GM21529 (cell line): Measurements from ENCODE around the gene MS4A15.

Experiments used
- ATAC-seq: cut with Tn5 transposase; IDR thresholded peaks from one replicate; pipeline ENCODE4 v1.9.1; 2021; ENCODE audit not compliant: unreplicated experiment

Gene MS4A15

DNA sequence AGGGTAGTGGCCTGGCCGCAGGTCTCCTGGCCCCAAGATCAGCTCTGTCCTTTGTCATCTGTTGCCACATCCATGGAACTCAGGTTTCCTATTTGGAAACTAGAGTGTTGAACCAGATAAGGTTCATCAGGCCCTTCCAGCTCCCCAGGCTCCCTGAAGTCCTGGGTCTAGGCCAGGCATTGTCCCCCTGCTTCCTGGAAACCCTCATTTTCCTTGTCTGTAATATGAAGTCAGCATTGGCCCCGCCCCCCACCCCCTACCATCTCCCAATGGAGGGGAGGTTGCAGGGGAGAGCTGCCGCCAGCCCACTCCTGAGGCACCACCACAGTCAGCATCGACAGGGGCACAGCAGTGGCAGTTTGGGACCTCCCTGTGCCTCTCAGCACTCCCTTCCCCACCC lies 19.5 kb downstream of the MS4A15 start:
- ATAC-seq, result no peak

DNA sequence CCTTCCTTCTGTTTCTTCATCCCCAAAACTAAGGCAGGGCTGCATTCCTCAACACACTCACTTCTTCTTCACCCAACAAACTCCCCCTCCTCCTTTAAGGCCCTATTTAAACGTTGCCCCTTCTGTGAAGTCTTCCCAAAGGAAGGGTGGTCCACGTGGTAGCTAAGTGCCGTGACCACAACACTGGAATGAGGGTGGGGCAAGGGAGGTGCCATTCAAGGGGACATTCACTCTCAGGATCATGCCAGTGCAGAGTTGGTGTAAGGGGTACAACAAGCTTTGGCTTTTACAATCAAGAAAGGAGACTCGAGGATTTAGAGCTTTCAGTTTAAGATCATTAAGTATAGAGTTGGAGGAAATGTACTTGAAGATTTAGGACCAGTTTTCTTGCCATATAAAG lies 20.4 kb downstream of the MS4A15 start:
- ATAC-seq, result no peak

DNA sequence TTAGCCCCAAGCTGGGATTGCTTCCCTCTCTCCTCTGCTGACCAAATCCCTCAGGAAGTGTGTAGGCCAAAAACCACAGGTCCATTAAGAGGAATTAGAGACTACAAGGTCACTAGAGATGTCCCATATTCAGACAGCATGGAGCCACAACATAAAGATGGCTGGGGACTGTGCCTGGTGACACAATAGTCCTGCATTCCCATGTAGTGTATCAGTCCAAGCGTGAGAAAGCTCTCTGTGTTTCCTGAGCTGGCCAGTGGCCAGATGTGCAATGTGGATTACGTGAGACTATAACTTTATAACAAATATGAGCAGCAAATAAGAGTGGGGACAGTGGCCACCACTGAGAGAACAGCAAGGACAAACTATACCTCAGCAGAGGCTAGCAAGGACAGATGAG lies 20.9 kb downstream of the MS4A15 start:
- ATAC-seq, result no peak

DNA sequence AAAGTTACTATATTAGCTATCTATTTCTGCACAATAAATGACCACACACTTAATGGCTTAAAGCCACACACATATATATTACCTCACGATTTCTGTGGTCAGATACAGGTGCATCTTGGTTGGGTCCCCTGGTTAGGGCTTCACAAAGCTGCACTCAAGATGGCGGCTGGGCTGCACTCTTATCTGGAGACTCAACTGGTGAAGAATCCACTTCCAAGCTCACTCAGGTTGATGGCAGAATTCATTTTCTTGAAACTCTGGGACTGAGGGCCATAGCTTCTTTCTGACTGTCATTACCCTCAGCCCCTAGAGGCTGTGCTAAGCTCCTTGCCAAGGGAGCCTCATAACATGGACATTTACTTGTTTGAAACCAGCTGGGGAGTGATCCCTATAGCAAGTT lies 23.4 kb downstream of the MS4A15 start:
- ATAC-seq, result no peak

DNA sequence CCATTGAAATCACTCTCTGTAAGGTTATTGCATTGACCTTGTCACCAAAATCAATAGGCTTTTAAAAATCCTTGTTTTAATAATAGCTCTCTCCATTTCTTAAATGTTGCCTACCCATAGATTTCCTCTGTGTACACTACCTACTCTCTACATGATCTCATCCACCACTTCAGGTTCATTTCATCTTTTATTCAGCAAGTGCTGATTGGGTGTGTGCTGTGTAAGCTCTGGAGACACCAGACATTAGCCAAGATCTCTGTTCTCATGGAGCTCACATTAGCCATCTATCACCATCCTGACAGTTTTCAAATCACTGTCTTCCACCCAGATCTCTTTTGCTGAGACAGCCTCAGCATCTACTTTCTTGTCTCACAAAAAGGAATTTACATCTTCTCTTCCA lies 24.1 kb downstream of the MS4A15 start:
- no peak for ATAC-seq

DNA sequence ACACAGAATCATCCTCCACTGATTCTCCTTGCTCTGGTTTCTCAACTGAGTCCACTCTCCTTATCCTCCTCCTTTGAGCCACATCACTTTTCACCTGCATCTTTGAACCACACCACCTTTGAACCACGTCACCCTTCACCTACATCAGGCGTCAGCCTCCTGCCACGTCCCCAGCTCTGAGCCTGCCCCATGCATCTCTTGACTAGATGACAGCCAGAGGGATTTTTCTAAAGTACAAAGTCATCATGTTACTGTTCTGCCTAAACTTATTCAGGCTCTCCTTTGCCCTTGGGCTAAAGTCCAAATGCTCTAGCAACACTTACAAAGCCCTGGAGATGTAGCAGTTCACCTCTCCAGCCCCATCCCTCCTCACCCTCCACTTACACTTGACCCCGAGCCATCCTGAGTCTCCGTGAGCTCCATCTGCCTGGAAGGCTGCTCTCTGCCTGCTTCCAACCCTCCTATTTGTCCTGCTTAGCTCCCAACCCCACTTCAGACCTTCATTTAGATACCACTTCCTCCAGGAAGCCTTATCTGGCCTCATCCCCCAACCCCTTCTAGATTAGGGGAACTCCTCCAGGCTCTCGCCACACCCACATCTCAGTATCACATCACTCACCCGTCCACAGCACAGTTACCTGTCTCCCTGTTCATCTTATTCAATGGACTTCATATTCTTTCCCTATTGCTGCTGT lies 24.8 kb downstream of the MS4A15 start:
- no peak for ATAC-seq

DNA sequence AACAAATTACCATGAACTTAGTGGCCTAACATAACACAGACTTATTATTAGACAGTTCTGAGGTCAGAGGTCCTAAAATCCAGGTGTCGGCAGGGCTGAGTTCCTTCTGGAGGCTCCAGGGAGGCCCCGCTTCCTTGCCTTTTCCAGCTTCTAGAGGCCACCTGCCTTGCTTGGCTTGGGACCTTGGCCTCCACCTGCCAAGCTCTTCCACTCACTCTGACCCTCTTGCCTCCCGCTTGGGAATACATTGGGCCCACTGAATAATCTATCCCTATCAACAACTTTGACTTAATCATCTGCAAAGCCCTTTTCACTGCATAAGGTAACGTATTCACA lies 25.3 kb downstream of the MS4A15 start:
- ATAC-seq, result no peak

DNA sequence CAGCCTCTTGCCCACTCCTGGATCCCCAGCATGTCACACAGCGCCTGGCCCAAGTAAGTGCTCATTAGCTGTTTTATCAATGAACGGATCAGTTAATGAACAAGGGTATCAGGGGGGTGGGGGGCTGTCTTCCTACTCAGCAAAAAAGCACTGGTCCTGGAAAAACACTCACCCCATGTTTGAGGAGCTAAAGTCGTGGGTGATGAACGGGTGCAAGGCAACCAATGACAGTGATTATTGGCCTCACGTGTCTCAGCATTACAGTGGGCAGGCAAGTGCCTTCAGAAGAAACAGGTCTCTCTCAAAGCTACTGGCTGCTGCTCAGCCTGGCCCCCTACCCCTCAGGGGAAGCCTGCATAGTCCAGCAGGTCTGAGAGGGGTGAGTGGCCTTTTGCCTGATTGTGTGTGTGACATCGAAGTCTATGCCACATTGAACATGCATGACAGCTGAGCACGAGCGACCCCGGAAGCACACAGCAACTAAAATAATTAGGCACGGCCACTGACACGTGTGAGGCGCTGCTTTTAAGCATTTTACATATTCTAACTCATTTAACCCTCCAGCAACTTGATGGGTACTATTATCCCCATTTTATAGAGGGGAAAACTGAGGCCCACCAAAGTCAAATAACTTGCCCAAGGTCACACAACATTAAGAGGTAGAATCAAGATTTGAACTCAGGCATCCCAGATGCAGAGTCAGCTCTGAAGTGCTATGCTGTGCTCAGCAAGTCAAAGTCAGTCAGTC lies 25.9 kb downstream of the MS4A15 start:
- no peak for ATAC-seq

DNA sequence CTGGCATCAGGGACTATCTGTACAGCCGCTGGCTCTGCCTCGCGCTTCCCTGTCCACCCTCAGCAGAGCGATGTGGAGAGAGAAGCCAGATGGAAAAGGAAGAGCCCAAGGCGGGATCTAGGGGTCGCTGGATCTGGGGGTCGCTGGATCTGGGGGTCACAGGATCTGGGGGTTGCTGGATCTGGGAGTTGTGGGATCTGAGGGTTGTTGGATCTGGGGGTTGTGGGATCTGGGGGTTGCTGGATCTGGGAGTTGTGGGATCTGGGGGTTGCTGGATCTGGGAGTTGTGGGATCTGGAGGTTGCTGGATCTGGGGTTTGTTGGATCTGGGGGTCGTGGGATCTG lies 26.4 kb downstream of the MS4A15 start:
- no peak for ATAC-seq

DNA sequence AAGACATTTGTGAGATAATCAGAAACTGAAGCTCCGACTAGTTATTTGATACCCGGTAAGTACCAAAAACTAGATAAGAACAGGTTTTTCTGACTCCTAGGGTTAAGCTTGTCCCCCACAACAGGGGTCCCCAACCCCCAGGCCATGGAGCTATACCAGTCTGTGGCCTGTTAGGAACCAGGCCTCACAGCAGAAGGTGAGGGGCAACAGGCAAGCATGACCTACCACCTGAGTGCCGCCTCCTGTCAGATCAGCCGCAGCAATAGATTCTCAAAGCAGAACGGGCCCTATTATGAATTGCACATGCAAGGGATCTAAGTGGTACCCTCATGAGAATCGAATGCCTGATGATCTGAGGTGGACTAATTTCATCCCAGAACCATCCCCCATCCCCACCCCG lies 27.2 kb downstream of the MS4A15 start:
- no peak for ATAC-seq

DNA sequence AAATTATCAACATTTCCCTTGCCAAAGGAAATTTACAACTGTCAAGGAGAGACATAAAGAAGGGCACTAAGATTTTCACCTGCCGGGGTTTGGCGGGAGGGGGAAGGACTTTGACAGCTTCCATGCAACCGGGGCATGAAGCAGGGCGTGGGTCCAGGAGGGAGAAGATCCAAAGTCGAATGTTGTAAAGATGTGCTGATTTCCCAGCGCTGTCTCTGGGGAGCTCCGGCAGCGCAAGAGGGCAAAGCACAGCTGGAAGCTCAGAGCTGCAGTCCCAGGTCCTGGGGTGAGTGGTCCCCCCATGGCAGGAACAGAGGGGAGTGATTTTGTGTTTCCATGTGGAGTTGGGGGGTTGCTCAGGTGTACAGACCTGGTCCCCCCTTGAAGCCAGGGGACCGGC lies 28.5 kb downstream of the MS4A15 start, which contains the start of gene MS4A10:
MS4A10 (plus strand) TSS at position 198 of the 400 bp plus-strand sequence. CDS start 5,003 bp downstream, outside the sequence.
- ATAC-seq, result no peak

DNA sequence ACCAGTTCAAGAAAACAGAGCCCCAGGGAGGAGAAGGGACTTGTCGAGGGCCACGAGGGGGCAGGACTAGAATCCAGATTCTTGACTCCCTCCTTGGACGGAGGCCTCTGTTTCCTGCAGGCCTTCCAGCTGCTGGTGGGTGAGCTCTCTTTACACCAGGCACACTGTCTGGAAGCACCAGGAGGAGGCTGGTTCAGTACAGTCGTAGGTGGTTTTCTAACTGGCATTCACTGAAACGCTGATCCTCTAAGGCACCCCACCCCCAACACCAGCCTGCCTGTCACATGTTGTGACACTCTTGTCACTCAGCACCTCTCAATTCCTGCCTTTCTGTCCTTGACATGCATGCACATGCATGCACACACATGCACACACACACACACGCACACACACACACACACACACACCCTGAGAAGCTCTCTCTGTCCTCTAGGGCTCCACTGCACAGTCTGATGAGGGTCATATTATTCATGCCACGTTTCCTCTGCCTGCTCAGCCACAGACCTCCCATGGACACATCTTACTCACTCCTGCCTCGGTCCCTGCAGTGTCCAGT lies 29.2 kb downstream of the MS4A15 start:
- no peak for ATAC-seq

DNA sequence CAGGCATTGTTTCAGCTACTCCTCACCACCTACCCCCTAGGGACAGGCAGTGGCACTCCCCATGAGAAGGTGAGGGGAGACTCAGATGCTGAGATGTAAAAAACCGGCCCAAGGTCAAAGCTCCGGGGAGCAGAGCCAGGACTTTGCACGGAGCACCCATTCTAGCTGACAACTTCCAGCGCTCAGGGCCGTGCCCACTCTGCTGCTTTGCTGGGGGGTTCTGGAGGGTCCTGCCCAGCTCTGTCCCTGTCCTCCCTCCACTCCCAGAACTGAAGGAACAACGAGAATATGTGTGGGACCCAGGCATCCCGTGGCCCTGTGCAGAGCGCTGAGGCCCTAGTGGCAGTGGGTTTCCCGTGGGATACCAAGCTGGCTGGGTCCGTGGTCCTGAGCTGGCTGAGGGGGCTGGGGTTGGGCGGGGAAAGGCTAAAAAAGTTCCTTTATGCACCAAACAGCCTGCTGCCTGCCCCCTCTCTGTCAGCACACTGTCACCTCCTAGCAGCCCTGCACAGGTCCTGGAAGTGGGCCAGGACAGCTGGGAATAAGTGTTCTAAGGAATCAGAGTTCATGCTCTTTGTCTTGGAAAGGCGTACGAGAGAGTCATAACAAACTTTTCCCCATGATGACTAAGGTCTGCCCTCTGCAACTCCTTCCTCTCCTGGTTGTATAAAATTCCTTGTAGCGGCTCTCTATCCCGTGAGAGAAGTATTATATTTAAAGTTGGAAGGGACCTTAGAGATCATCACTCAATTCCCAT lies 30.3 kb downstream of the MS4A15 start:
- ATAC-seq, result no peak

DNA sequence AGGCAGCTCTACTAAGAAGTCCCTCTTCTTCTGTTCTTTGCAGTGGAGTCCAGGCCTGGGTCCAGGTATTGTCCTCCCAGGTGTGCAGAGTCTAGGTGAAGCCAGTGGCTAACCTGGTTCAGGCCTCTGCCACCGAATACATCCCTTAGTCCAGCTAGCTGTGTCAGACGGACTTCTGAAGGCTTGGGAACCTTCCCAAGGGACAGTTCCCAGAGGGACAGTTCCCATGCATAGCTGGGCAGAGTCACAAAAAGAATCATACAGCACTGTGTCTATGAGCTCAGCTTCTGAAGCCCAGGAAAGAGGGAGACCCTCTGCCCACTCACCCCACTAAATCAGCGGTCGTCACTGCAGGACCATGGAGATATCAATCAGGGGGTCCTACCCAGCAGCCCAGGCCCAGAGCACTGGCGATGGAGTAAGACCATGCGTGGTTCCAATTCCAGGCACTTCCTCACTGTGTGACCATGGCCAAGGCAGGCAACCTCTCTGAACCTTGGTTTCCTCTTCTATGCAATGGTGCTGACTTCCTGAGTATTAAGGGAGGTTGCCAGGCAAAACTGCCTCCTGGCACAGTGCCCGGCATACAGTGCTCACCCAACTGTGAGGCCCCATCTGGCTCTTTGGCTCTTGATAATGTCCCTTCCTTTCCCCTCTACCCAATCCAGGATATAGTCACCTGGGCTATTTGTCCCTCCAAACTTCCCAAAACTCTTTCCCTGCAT lies 31.9 kb downstream of the MS4A15 start:
- no peak for ATAC-seq

DNA sequence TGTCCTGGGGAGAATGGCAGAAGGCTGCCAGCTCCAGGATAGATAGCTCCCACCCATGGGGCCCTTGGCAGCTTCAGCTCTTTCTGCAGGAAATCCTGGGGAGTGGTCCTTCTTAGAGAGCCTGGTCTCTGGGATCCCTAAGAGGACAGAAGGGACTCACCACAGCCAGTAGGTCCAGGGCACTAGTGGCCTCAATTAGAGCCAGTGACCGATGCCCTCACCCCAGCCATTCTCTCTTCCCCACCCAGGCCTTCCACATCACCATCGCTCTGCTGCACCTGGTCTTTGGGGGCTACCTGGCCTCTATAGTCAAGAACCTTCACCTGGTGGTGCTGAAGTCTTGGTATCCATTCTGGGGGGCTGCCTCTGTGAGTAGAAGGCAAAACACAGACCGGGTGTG lies 34.1 kb downstream of the MS4A15 start:
- no peak for ATAC-seq

DNA sequence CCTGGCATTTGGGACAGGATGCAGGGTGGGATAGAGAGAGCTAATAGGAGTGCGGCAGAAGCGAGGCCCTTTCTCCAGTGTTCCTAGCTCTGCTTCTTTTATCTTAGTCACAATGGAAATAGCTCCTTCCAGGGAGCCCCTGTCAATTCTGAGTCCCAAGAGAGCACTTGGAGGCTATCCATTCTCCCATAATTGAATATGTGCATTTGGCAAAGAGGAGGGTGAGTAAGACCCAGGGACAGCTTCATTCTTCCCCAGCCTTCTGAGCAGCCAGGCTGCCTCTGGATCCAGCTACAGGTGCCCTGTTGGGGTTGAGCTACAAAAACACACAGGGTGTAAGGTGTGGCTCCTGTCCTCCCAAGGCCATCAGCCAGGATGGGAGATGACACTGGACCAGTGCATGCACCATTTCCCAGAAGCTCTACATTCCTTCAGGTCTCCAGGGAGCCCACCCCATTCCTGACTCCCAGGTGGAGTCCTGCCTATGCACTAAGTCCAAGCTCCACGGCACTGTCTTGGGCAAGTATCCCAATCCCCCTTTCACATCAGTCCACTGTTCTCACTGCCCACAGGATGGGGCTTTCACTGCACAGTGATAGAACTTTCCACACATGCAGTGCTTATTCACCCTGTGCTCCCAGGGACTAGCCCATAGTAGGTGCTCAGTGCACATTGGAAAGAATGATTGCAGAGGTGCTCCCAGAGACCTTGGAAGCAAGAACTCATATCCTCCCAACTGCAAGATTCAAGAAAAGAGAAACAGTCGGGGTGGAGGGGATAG lies 34.7 kb downstream of the MS4A15 start:
- no peak for ATAC-seq

DNA sequence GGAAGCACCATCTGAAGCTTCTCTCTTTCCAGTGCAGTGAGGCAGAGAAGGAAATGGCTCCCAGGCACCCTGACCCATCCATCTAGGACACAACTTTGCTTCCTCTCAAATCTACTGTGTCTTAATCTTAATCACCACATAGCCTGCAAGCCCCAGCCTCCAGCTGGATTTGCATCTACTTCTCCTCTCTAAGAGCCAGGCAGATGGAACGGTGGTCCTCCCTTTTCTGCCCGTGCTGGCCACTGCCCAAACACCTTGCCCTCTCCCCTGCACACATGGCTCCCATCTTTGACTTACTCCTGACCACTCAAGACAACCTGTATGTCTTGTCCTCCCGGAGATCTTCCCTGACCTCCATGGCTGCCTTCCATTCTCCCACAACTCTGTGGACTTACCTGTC lies 35.9 kb downstream of the MS4A15 start:
- ATAC-seq, result no peak

DNA sequence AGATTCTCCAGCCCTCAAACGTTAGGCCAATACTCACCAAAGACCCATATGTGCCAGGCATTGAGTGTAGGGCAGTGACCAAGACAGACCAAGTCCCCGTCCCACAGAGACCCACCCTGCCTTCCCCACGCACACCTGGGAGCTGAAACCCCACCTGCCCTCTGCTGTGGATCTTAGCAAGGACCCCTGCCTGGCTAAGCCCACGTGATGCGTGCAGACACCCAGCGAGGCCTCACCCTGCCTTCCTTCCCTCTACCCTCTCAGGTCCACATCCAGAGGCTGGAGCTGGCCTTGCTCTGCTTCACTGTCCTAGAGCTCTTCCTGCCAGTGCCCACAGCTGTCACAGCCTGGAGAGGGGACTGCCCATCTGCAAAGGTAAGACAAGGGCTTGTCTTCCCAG lies 38.6 kb downstream of the MS4A15 start:
- ATAC-seq, result no peak

DNA sequence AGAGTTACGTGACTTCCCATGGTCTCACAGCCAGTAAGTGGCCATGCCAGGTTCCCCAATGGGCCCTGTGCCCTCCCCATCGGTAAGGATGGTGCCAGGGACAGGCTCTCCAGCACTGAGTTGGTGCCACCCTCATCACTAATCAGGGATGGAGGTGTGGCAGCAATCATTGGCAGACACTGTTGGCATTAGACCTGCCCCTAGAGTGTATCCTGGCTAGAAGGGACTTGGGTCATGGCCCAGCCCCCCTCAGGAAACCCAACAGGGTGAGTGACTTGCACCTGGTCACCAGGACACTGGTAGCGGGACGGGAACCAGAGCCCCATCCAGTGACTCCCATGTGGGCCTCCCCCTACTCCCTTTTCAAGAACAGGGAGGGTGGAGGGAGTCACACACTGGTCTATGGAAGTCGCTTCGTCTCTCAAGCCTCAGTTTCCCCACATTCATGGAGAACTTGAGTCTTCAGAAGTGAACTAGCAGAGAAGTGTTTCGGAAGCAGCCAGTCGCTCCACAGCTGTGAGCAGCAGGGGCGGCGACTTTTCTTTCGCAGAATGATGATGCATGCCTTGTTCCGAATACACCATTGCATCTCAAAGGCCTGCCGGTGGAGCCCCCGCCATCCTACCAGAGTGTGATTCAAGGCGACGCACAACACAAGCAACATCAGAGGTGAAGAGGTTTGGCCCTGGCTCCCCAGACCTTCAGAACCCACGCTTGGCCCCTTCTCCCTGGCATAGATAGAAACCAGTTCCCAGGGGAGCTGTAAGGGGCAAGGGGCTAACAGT lies 41.4 kb downstream of the MS4A15 start:
- ATAC-seq, result no peak

DNA sequence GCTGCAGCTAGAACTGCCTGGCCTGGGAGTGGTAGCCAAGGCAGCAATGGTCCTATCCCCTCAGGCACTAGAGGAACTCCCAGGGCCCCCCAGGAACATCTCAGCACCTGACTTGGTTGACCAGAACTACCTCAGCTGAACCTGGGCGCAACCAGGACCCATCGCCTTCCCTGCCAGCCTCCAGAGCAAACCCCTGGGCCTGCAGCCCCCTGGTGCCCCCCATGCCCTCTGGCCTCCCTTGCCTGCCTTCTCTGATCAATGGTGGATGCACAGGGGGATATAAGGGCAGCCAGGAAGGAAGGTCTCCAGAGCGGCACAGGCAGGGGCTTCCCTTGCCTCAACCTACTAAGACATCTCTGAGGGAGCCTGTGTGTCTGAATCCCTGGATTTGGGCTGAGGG lies 42.0 kb downstream of the MS4A15 start:
- ATAC-seq, result no peak
